HEK293 (cell line): ENCODE data around the gene ABLIM3.

Experiments
- MEIS1 ChIP-seq: sonication (generic); formaldehyde crosslinking; IDR thresholded peaks from 2 replicates; pipeline ENCODE4 v1.8.1; 2022; ENCODE audit warnings: missing genetic modification reagents, mild to moderate bottlenecking, borderline replicate concordance
- SCRT2 ChIP-seq: fragments of 450-650 bp; formaldehyde crosslinking; IDR thresholded peaks from 2 replicates; pipeline ENCODE4 v1.5.1; 2016; ENCODE audit warnings: missing biosample characterization, missing genetic modification characterization
- ZSCAN30 ChIP-seq: fragments of 450-650 bp; IDR thresholded peaks from 2 replicates; pipeline ENCODE4 v1.5.1; 2018; ENCODE audit warnings: missing biosample characterization, mild to moderate bottlenecking, missing genetic modification characterization, moderate library complexity
- TF ChIP-seq, protein P1 (sequence below): fragments of 450-650 bp; formaldehyde crosslinking; IDR thresholded peaks from 2 replicates; pipeline ENCODE4 v1.5.1; 2016; ENCODE audit warnings: missing biosample characterization, missing genetic modification characterization
- TF ChIP-seq, protein P2 (sequence below): sonication (generic); formaldehyde crosslinking; IDR thresholded peaks from 2 replicates; pipeline ENCODE4 v1.8.1; 2022; ENCODE audit warnings: mild to moderate bottlenecking, moderate library complexity, missing genetic modification reagents

DNA sequence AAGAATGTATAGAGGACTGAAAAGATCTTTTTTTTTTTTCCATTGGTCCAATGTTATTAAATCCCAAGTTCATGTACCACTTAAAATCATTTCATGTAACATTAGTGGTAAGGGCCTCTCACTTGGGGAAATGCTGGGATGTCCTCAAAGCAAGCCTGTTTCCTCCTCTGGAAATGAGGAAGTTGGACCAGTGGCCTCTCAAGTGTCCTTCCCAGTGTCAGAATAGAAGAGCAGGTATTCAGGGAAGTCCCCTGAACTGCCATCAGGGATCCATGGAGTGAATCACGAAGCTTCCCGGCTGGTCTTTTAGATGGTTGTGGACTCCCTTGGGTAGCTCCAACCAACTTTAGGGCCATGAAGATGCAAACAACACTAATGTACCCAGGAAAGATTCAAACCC lies 75.2 kb downstream of the ABLIM3 start:
- TF ChIP-seq, protein P1, sequence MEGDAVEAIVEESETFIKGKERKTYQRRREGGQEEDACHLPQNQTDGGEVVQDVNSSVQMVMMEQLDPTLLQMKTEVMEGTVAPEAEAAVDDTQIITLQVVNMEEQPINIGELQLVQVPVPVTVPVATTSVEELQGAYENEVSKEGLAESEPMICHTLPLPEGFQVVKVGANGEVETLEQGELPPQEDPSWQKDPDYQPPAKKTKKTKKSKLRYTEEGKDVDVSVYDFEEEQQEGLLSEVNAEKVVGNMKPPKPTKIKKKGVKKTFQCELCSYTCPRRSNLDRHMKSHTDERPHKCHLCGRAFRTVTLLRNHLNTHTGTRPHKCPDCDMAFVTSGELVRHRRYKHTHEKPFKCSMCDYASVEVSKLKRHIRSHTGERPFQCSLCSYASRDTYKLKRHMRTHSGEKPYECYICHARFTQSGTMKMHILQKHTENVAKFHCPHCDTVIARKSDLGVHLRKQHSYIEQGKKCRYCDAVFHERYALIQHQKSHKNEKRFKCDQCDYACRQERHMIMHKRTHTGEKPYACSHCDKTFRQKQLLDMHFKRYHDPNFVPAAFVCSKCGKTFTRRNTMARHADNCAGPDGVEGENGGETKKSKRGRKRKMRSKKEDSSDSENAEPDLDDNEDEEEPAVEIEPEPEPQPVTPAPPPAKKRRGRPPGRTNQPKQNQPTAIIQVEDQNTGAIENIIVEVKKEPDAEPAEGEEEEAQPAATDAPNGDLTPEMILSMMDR (tag by site-specific recombination), result no peak
- TF ChIP-seq SCRT2 (tag by site-specific recombination) (no peak), ZSCAN30 (no peak), MEIS1 (CRISPR knock-in tag) (no peak)
- TF ChIP-seq, protein P2, sequence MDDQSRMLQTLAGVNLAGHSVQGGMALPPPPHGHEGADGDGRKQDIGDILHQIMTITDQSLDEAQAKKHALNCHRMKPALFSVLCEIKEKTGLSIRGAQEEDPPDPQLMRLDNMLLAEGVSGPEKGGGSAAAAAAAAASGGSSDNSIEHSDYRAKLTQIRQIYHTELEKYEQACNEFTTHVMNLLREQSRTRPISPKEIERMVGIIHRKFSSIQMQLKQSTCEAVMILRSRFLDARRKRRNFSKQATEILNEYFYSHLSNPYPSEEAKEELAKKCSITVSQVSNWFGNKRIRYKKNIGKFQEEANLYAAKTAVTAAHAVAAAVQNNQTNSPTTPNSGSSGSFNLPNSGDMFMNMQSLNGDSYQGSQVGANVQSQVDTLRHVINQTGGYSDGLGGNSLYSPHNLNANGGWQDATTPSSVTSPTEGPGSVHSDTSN (CRISPR knock-in tag), result no peak
